GM18870 (cell line): Measurements from ENCODE around the gene RSPH1.
"Not testable (repeated sequence)": the region's sequence is repeated elsewhere in the genome, so short reads cannot be mapped to it uniquely, and the experiment has no call there.

Source experiments
- ATAC-seq: cut with Tn5 transposase; IDR thresholded peaks from one replicate; pipeline ENCODE4 v1.9.1; 2021; ENCODE audit warnings: moderate library complexity; ENCODE audit not compliant: unreplicated experiment

RSPH1 gene

DNA sequence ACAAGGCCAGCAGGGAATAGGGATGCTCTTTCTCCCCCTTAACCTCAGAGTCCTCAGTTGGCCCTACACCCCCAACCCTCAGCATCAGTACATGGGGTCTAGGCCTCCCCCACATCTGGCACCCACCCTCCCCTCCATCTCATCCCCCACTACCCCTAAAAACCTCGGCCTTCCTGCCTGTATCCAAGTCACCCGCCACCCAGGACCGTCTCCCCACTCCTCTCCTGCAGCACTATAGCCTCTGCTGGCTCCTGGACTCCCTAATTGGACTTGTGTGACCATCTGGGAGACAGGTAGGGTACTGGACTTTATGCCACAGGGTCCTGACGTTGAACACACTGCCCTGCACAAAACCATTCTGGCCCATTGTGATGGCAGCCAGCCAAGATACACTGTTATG, 6.0 kb downstream of the RSPH1 start:
- ATAC-seq = no peak

- ATAC-seq = no peak
Observed at GRCh38 chr21:42489006-42489563, 6.9 kb downstream of the RSPH1 start.

GRCh38 chr21:42486531-42486930, 9.5 kb downstream of the RSPH1 start:
- ATAC-seq = no peak

DNA sequence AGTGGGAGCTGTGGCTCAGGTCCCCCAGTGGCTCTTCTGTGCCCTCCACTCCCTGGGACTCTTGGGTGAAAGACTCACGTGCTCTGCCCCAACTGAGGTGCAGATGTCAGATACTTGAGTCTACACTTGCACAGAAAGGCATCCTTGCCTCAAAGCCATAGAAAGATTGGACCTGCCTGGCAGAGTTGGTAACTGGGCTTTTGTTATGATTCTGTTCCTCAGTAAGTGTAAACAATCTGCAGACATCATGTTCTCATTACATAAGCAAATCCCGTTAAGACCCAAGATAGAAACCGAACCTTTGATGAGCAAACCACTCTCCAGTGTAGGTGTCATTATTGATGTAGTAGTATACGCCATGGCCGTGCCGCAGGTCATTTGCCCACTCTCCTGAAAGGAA, 10.0 kb downstream of the RSPH1 start:
- no peak for ATAC-seq

DNA sequence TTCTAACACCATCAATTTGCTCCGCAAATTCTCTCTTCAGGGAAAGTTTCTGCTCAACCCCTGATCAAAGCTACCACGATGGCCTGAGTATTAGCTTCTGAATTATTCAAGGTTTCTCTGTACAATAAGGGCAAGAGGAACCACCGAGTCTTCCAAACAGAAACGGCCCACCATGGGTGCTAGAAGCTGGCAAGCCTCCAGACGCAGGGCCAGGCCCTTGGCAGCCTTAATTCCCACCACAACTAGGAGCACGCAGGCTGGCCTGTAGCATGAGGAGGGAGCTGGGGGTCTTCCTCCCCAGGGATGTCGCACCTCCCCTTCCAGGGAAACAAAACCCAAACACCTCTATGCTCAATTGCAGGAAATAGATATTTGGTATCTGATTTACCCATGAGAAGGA, 11.1 kb downstream of the RSPH1 start:
- ATAC-seq = no peak

DNA sequence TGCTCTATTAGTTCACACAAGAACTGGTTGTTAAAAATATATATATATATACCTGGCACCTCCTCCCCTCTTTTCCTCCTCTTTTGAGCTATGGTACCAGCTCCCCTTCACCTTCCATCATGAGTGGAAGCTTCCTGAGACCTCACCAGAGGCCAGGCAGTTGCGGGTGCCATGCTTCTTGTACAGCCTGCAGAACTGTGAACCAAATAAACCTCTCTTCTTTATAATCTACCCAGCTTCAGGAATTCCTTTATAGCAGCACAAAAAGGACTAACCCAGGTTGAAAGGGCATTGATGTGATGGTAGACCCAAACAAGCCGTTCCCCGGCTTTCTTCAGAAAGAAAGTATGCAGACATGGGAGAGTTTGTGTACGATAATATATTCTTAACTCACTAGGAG, 14.9 kb downstream of the RSPH1 start:
- ATAC-seq = no peak

DNA sequence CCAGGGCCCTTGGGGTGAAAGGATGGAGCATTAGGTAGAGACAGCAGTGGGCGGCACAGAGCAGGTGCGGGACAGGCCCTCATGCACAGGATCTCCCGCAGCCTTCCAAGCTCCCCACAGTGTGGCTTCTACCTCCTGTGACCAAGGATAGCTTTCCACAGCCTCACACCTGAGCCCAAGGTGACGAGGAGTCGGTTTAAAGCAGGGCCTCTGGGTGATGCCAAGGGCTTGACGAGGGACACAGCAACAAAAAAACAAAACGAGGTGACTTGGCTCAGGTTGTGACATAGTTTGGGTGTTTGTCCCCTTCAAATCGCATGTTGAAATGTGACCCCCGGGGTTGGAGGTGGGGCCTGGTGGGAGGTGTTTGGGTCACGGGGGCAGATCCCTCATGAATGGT, 15.3 kb downstream of the RSPH1 start:
- no peak for ATAC-seq

DNA sequence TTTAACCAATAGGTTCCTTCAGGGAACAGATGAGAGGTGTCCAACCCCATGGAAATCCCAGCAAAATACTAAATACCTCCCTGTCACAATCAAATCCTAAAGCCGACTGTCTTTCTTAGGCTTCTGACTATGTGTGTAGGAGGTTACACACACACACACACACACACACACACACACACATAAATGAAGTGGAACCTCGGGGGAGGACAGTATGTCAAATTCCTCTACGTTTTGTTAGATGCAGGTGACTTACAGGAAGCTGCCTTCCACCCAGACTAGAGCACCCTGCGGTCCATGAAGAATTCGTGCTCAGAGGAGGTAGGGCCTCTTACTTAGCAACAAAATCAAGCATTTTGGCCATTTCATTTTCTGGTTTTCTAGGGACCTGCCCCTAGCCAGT, 16.4 kb downstream of the RSPH1 start:
- ATAC-seq = no peak

DNA sequence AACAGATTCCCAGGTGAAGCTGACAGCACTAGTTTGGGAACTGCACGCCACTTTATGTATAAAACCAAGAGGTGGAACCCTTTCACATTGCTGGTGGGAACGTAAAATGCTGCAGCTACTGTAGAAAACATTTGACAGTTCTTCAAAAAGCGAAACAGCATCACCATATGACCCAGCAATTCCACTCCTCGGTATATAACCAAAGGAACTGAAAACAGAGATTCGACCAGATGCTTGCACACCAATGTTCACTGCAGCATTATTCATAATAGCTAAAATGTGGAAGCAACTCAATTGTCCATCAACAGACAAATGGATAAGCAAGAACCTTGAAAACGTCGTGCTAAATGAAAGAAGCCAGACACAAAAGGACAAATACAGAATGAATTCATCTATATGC, 17.5 kb downstream of the RSPH1 start:
- no peak for ATAC-seq

- ATAC-seq = no peak
Observed at GRCh38 chr21:42476388-42477331, 19.4 kb downstream of the RSPH1 start.

- no peak for ATAC-seq
Observed at GRCh38 chr21:42475526-42476387, 20.3 kb downstream of the RSPH1 start.

GRCh38 chr21:42475036-42475435, 21.0 kb downstream of the RSPH1 start:
- no peak for ATAC-seq

DNA sequence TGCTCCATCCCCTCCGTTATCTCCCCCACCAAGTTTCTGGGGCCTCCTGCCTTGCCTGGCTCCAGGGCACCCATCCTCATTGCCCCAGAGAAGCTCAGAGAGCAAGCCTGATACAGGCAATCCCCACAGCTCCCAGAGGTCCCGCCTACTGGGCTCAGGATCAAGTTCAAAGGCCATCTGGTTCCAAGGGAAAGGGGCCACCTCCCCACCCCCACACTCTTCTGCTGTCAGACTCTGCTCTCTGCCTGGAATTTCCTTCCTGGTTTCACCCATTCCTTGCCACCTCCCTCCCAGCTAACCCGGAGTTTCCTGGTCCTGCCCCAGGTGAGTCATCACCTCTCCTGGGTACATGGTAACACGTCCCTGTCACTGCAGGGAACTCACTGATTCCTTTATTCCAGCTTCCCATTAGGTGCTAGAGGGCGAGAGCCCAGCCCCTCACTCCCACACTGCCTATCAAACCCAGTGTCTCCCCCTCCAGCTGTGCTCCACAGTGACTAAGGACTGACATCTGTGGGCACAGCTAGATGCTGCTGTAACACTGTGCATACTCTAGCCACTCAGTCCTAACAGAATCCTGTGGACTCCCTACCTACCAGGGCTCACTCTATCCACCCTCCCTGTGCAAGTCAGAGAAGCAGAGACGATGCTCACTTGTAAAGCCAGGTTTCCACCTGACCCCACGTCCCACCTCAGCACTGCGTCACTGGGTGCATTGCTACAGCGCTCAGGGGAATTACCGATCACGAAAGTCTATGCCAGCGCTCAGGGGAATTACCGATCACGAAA, 21.8 kb downstream of the RSPH1 start:
- peak; percentile 41 for ATAC-seq

GRCh38 chr21:42473498-42474042, 22.5 kb downstream of the RSPH1 start:
- no peak for ATAC-seq

DNA sequence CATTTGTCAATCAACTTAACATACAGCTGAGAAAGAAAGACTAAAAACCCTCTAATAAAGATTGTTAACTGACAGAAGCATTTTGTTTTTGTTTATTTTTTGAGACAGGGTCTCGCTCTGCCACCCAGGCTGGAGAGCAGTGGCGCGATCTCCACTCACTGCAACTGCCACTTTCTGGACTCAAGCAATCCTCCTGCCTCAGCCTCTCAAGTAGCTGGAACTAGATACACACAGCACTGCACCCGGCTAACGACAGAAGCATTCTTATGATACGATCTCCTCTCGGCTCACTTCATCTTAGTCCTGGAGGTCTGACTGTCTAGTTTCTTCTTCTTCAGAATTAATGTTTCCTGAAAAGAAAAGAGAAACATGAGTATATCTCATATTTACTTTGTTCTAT, 23.5 kb downstream of the RSPH1 start:
- no peak for ATAC-seq

- no peak for ATAC-seq
Observed at GRCh38 chr21:42471716-42472330, 24.2 kb downstream of the RSPH1 start.

DNA sequence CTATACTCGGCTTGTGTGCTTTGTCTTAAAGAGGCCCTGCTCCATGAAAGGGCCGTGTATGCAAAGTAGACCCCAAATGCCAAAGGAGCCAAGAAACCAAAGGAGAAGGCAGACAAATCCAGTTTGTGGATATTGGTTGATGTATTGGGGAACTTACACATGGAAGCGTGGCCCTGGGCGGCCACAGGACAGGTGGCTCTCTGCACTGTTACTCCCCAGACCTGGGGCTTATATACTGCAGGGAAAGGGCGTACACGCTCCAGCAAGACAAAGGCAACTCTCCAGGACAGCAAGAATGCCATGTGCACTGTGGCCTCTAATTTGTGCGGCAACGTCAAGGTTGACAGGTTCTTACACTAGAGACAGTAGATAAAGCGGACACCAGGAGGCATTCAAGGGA, 24.8 kb downstream of the RSPH1 start:
- no peak for ATAC-seq

DNA sequence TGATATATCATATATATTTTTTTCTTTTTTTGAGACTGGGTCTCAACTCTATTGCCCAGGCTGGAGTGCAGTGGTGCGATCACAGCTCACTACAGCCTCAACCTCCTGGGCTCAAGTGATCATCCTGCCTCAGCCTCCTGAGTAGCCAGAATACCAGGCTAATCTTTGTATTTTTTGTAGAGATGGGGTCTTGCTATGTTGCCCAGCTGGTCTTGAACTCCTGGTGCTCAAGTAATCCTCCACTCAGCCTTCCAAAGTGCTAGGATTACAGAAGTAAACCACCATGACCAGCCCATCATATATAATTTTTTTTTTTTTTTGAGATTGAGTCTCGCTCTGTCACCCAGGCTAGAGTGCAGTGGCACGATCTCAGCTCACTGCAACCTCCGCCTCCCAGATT, 26.3 kb downstream of the RSPH1 start:
- not testable (repeated sequence) for ATAC-seq

- ATAC-seq = no peak
Observed at GRCh38 chr21:42469272-42469671, 26.8 kb downstream of the RSPH1 start.

DNA sequence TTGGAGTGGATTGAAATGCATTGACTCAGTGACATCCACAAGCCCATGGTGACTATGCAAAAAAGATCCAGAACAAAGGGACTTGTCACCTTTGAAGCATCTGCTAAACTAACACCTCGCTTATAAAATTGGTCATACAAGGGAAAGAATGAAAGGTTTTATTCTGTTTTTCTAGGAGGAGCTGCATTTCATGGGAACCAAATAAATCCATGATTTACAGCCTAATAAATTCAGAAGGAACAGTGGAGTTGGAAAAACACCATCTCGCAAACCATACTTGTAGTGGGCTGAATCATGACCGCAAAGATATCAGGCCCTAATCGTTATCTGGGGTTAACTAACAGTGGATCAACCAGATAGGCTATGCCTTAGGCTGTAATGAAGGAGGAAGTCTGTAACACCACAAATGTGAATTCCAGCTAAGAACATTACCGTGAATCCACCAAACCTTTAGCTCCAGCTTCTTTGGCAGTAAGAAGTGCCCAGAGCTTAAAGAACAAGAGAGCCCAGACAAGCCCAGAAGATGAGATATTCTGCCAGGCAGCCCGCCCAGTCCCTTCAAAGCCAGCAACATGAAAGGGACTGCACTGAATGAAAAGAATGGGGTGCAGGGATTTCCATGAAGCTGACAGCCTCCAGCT, 27.4 kb downstream of the RSPH1 start:
- no peak for ATAC-seq
